LNCAP (cell line): ENCODE results near the gene LSS.

ENCODE experiments used
- CTCF ChIP-seq: fragments of 450-650 bp; IDR thresholded peaks from 2 replicates; pipeline ENCODE4 v1.5.1; 2017; ENCODE audit warnings: mild to moderate bottlenecking

LSS gene

GRCh38 chr21:46157987-46158451 lies 70.6 kb downstream of the LSS start:
- TF ChIP-seq CTCF = no peak

DNA sequence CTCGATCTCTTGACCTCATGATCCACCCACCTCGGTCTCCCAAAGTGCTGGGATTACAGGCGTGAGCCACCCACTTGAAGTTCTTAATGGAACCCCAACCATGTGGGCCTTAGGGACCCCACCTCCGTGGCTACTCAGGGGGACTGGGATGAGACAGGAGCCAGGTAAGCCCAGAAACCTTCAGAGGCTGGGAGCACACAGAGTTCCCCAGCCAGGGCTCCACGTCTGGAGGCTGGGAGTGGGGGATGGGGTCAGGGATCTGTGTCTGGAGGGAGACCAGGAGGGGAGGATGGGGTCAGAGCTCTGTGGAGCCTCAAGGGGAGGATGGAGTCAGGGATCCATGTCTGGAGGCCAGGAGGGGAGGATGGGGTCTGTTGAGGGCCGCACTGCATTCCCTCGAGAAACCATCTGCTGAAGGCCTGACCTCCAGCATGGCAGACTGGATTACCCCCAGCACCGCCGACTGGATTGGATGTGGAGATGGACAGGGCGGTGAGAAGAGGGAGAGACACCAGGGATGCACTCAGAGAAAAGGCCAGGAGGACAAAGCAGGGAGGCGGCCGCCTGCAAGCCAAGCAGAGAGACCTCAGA lies 71.1 kb downstream of the LSS start:
- TF ChIP-seq CTCF = no peak

GRCh38 chr21:46156678-46157077 lies 71.9 kb downstream of the LSS start:
- TF ChIP-seq CTCF = no peak

DNA sequence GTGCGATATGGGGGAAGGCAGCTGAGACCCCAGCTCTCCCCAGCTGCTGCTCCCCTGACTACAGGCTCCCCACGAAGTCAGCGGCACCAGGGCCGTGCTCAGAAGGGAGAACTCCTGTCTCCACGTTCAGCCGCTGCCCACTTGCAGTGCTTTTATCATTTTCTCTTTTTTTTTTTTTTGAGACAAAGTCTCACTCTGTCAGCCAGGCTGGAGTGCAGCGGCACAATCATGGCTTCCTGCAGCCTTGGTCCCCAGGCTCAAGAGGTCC lies 72.3 kb downstream of the LSS start:
- TF ChIP-seq CTCF = no peak

DNA sequence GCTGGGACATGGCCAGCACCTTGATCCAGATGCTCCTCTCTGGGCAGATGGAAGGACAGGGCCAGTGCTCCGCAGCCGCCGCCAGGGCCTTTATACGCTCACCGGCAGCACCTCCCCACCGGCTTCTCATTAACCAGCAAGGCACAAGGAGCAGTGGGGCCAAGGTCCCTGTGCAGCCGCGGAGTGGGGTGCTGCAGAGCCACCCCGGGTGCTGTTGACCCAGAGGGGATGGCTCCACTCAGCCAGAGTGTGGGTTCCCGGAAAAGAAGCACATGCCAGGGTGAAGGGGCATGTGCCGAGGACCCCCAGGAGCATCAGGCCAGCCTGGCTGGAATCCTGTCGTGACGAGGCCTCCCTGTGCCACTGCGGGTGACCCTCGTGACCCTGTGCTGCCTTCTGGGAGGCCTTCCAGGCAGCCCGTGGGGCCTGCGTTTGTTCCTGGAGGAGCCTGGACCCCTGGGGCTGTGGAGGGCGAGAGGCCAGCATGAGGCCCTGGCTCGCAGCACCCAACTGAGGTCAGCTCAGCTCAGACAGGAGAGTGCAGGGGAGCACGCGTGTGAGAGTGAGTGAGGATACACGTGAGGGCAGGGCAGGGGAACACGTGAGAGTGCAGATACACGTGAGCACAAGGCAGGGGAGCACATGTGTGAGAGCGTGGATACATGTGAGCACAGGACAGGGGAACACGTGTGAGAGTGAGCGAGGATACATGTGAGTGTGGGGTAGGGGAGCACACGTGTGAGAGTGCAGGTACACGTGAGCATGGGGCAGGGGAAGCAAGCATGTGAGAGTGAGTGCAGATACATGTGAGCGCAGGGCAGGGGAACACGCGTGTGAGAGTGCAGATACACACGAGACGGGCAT lies 72.8 kb downstream of the LSS start, which contains the start of gene FTCD:
Gene FTCD (minus strand): TSS at position 66 of the 864 bp plus-strand sequence. CDS start 56 bp downstream, at position 10.
- TF ChIP-seq CTCF = no peak

- no peak for TF ChIP-seq CTCF
Observed at GRCh38 chr21:46154955-46155513, 73.5 kb downstream of the LSS start.

DNA sequence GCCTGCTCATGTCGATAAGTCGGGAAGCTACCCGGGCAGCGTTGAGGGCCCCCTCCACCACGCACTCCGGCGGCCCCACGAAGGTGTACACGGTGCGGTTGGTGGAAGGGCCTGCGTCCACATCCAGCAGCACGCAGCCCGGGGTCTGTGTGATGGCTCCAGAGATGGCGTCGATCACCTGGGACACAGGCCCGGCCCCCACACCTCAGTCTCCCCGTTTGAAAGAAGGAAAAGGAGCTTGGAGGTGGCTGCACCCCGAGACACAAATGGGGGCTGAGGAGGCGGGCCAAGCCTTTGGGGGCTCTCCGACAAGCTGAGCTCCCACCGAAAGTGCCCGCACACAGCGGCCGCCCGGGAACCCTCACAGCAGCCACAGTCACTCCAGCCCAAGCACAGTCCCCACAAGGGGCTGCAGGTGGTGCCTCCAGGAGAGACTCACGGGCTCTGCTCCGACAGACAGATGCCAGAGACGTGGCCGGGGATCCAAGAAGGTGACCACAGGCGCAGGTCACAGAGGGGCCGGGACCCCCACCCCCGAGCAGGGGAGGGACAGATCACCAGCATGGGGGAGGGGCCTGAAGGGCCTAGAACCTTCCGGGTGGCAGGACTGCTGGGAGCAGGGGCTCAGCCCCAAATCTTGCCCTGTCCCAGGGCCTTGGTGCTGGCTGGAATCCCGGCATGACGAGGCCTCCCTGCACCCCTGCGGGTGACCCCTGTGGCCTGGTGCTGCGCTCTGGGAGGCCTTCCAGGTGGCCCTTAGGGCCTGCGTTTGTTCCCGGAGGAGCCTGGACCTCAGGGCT lies 74.2 kb downstream of the LSS start:
- TF ChIP-seq CTCF = no peak
